Smooth muscle cell of the pulmonary artery (primary cell): Measurements from ENCODE around the gene GNG2. TPM values are rescaled to one million over a fixed set of nuclear protein-coding genes. Genes with fewer than 3 reads are reported as not detected.

Source experiments
- total RNA-seq: library from RNA; depleted of rRNA; stranded (reverse); fragments of >200 nt; gene quantifications from 2 replicates; pipeline ENCODE4 v1.2.3, GENCODE V29; 2014

GNG2 gene
- 13.7 and 43.6 TPM in 2 replicates for total RNA-seq

DNA sequence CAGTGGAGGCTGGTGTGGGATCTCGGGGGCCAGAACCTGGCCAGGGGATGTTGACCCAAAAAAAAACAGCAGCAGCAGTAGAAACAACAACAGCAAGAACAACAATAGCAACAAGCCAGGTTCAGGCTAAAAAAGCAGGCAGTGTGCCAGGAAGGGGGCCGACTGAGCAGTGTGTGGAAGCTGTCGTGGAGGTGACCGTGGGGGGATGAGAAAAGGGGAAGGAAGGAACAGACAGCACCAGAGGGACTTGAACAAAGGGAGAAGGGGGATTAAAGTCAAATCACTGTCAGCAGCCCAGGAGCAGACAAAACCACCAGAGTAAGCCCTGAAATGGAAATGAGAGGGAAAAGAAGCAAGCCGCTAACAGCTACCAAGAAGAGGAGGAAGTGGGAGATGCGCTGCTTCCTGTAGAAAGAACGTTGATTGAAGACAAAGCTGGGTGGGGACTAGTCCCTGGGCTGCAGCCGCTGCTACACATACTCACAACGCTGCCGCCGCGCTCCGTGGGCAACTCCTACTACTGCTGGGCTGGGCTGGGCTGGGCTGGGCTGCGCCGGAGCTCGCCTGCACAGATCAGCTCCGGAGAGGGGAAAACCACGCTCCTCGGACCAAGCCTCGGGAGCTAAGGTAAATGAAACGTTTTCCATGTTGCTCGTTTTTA, at the start of gene GNG2:
TSS of gene GNG2 (plus strand) at position 449 of the 661 bp plus-strand sequence. CDS start 90,067 bp downstream, outside the sequence.

DNA sequence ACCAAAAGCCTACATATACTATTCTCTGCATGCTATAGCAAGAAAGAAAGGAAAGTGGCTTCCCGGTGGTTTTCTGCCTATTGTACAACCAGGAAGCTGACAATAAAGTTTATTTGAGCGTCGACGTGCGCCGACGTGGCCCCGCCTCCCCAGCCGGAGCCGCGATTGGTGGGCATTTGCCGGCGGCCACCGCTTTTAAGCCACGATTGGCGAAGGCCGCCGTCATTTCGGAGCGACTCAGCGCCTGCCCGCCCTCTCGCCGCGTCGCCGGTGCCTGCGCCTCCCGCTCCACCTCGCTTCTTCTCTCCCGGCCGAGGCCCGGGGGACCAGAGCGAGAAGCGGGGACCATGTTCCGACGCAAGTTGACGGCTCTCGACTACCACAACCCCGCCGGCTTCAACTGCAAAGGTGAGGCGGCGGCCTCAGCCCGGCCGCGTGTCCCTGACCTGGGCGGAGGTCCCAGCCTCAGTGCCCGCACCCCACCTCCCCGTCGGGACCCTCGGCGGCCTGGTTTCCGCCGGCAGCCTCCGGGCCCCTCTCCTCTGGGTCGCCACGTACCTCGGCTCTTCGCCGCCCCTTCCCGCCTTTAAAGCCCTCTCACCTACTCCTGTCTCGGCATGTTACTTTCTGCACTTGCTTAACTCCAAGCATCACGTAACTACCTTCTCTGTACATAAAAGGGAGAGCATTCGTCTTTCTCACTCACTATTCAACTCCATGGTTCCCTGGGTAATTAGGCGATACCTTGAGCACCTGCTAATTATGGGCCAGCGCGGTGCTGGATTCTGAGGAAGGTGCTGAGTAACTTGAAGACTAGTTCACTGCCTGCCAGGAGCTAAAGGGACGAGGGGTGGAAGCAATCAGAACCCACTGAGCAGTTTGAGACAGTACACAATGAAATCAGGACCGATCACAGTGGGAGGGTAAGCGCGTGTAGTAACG, 129.2 kb downstream of the GNG2 start, which contains the start of gene RTRAF:
TSS of gene RTRAF (plus strand) at position 254 of the 942 bp plus-strand sequence. CDS start at position 348, 94 bp downstream.

Other genes with a start within 250 kb of the GNG2 start
- 195 and 346 TPM in 2 replicates for gene FRMD6, start 208.7 kb upstream of the GNG2 start, total RNA-seq
- 173 and 215 TPM in 2 replicates for gene RTRAF, start 128.9 kb downstream of the GNG2 start, total RNA-seq
- gene NID2, start 208.4 kb downstream of the GNG2 start, total RNA-seq = 183 and 734 TPM in 2 replicates